HepG2 (cell line): ENCODE data around the gene COMMD7. TPM values are rescaled to one million over a fixed set of nuclear protein-coding genes. Genes with fewer than 3 reads are reported as not detected.

Experiments used
- ATAC-seq: fragments of 200-7000 bp; cut with Tn5 transposase; 3 replicates; pipeline ENCODE4 v1.9.1; 2020; ENCODE audit warnings: mild to moderate bottlenecking, moderate library complexity
- BruUV-seq: library from RNA; stranded (reverse); fragments of 400-500 nt; replicated peaks from 2 replicates; lab custom pipeline; 2021; lab: Mats Ljungman, UMichigan
- CTCF ChIA-PET: fragments of 300-600 bp; formaldehyde crosslinking; extraction: SDS; loops from one replicate; lab custom pipeline; 2021; ENCODE audit warnings: low total read pairs, inconsistent platforms, low intra/inter-chr PET ratio; lab: Yijun Ruan, JAX
- POLR2A ChIA-PET: fragments of 350-600 bp; sonication (Branson Sonifier 250); formaldehyde crosslinking; loops from one replicate; lab custom pipeline; 2020; ENCODE audit warnings: antibody characterized with exemption, inconsistent platforms; lab: Yijun Ruan, JAX
- DNase-seq: peaks from one replicate; pipeline ENCODE4 v3.0.0-alpha.2; 2015; ENCODE audit warnings: low spot score
- FAIRE-seq: peaks from 3 replicates; lab custom pipeline; 2011; peaks lifted over from hg19 to GRCh38; lab: Jason Lieb, UNC
- H2AFZ ChIP-seq: one replicate; pipeline ENCODE4 v1.6.1; 2011; ENCODE audit warnings: low read length, inconsistent platforms
- H3K27ac ChIP-seq: fragments of 300-600 bp; 3 replicates; pipeline ENCODE4 v1.8.0; 2011; ENCODE audit warnings: mixed run types, mild to moderate bottlenecking, mixed read lengths, low read length, inconsistent platforms; ENCODE audit not compliant: insufficient read depth; ENCODE audit errors: extremely low read length
- H3K27me3 ChIP-seq, 2 experiments: fragments of 200-600 bp in 1 of 2; 2 replicates in 1 of 2; 3 replicates in 1 of 2; pipeline versions ENCODE4 v1.6.0 to v1.8.0; 2011; ENCODE audit warnings: low read length in 2 of 2, mild to moderate bottlenecking in 2 of 2, moderate library complexity in 2 of 2, inconsistent platforms in 1 of 2; ENCODE audit not compliant: insufficient read depth in 2 of 2, control insufficient read depth in 1 of 2
- H3K36me3 ChIP-seq, 2 experiments: fragments of 200-600 bp in 1 of 2; replicated peaks in 1 of 2; 2 replicates in 1 of 2; 3 replicates in 1 of 2; pipeline versions ENCODE4 v1.5.1 to v1.8.0; 2011; ENCODE audit warnings: low read length in 2 of 2, inconsistent platforms in 1 of 2; ENCODE audit not compliant: insufficient read depth in 2 of 2, control insufficient read depth in 1 of 2
- H3K4me1 ChIP-seq: 2 replicates; pipeline ENCODE4 v1.5.1; 2012; ENCODE audit warnings: low read length, inconsistent platforms; ENCODE audit not compliant: insufficient read depth
- H3K4me2 ChIP-seq: 2 replicates; pipeline ENCODE4 v1.6.0; 2011; ENCODE audit warnings: low read depth, low read length, inconsistent platforms
- H3K4me3 ChIP-seq, 3 experiments: fragments of 200-600 bp in 1 of 3; sonication (generic), shearing (Covaris generic) in 1 of 3; replicated peaks in 1 of 3; 2 replicates each; pipeline ENCODE4 v1.5.1; 2011 to 2016; ENCODE audit warnings: low read length in 3 of 3, inconsistent platforms in 2 of 3, low read depth in 2 of 3, mild to moderate bottlenecking in 2 of 3, control low read depth in 1 of 3, mixed read lengths in 1 of 3; ENCODE audit not compliant: insufficient read depth in 1 of 3
- H3K79me2 ChIP-seq: one replicate; pipeline ENCODE4 v1.6.1; 2011; ENCODE audit warnings: low read length, inconsistent platforms; ENCODE audit not compliant: insufficient read depth
- H3K9ac ChIP-seq: 2 replicates; pipeline ENCODE4 v1.6.0; 2011; ENCODE audit warnings: mild to moderate bottlenecking, low read depth, low read length, inconsistent platforms; ENCODE audit not compliant: insufficient read depth
- H3K9me3 ChIP-seq: 2 replicates; pipeline ENCODE4 v1.5.1; 2012; ENCODE audit warnings: mild to moderate bottlenecking, low read length
- H4K20me1 ChIP-seq: 2 replicates; pipeline ENCODE4 v1.6.0; 2011; ENCODE audit warnings: inconsistent platforms, mild to moderate bottlenecking, low read length, moderate library complexity; ENCODE audit not compliant: insufficient read depth
- CENPT ChIP-seq: sonication (generic); formaldehyde crosslinking; IDR thresholded peaks from 2 replicates; pipeline ENCODE4 v1.8.0; 2022; ENCODE audit warnings: low read depth, mild to moderate bottlenecking, moderate library complexity, missing genetic modification reagents
- DMAP1 ChIP-seq: IDR thresholded peaks from 2 replicates; pipeline ENCODE4 v1.6.1; 2016
- FOSL2 ChIP-seq: sonication (generic); formaldehyde crosslinking; IDR thresholded peaks from 2 replicates; pipeline ENCODE4 v1.4.0; 2020; ENCODE audit warnings: missing genetic modification reagents
- GTF3A ChIP-seq: sonication (generic); formaldehyde crosslinking; conservative IDR thresholded peaks from 2 replicates; pipeline ENCODE4 v1.4.0; 2020; ENCODE audit warnings: mild to moderate bottlenecking, missing genetic modification reagents
- JARID2 ChIP-seq: sonication (generic); formaldehyde crosslinking; IDR thresholded peaks from 2 replicates; pipeline ENCODE4 v1.8.1; 2023; ENCODE audit warnings: missing genetic modification reagents, inconsistent platforms; ENCODE audit not compliant: insufficient replicate concordance
- MTA1 ChIP-seq: sonication (generic); formaldehyde crosslinking; IDR thresholded peaks from 2 replicates; pipeline ENCODE4 v1.4.0; 2020; ENCODE audit warnings: missing genetic modification reagents, mild to moderate bottlenecking, borderline replicate concordance
- PRDM15 ChIP-seq: sonication (generic); formaldehyde crosslinking; IDR thresholded peaks from 2 replicates; pipeline ENCODE4 v1.4.0; 2020; ENCODE audit warnings: missing genetic modification reagents
- THAP8 ChIP-seq: sonication (generic); formaldehyde crosslinking; IDR thresholded peaks from 2 replicates; pipeline ENCODE4 v1.5.1; 2020; ENCODE audit warnings: missing genetic modification reagents, mild to moderate bottlenecking, borderline replicate concordance
- ZC3H13 ChIP-seq: sonication (generic); formaldehyde crosslinking; IDR thresholded peaks from 2 replicates; pipeline ENCODE4 v1.8.1; 2023; ENCODE audit warnings: mild to moderate bottlenecking, missing genetic modification reagents, moderate library complexity
- ZC3H4 ChIP-seq: sonication (generic); formaldehyde crosslinking; IDR thresholded peaks from 2 replicates; pipeline ENCODE4 v1.4.0; 2020; ENCODE audit warnings: missing genetic modification reagents, borderline replicate concordance
- ZFAT ChIP-seq: sonication (generic); formaldehyde crosslinking; conservative IDR thresholded peaks from 2 replicates; pipeline ENCODE4 v1.8.1; 2023; ENCODE audit warnings: missing genetic modification reagents, inconsistent platforms
- ZNF558 ChIP-seq: sonication (generic); formaldehyde crosslinking; IDR thresholded peaks from 2 replicates; pipeline ENCODE4 v1.9.0; 2022; ENCODE audit warnings: mild to moderate bottlenecking, missing genetic modification reagents, borderline replicate concordance
- ZNF607 ChIP-seq: sonication (generic); formaldehyde crosslinking; IDR thresholded peaks from 2 replicates; pipeline ENCODE4 v1.5.1; 2020; ENCODE audit warnings: missing genetic modification reagents, mild to moderate bottlenecking, borderline replicate concordance
- ZSCAN21 ChIP-seq: sonication (generic); formaldehyde crosslinking; IDR thresholded peaks from 2 replicates; pipeline ENCODE4 v1.8.0; 2022; ENCODE audit warnings: mild to moderate bottlenecking, missing genetic modification reagents, moderate library complexity, borderline replicate concordance
- whole genome bisulfite sequencing: methylation state at CpG from one replicate; pipeline ENCODE4 v1.1.6; 2017; ENCODE audit warnings: low lambda C conversion rate; 5-methylcytosine and 5-hydroxymethylcytosine counted together
- in situ Hi-C: cut with HindIII; loops from 2 replicates; pipeline ENCODE4 v1.10.0; 2017; ENCODE audit warnings: low pct_unique_long_range_greater_than_20kb; ENCODE audit not compliant: extremely low pct_ligation_motif_present
- intact Hi-C: fragments of 100-400 bp; cut with micrococcal nuclease; formaldehyde crosslinking; loops from one replicate; pipeline ENCODE4 v1.10.0; 2022; ENCODE audit not compliant: unreplicated experiment
- polyA plus RNA-seq, 8 experiments: library from polyadenylated mRNA; depleted of rRNA in 3 of 8; stranded (reverse) in 7 of 8; unstranded in 1 of 8; fragments of >200 nt; fragmentation: Illumina TruSeq in 4 of 8; extraction: Trizol in 4 of 8; gene quantifications; 2 replicates each; pipeline versions ENCODE4 v1.2.1 to v1.2.3, GENCODE V29; 2011 to 2016; ENCODE audit warnings: low read depth in 4 of 8, missing spikeins in 1 of 8, mixed read lengths in 1 of 8; ENCODE audit not compliant: insufficient read depth in 1 of 8
- total RNA-seq, 5 experiments: library from RNA; depleted of rRNA; stranded (reverse); fragments of >200 nt; fragmentation: Illumina TruSeq; extraction: Trizol; gene quantifications; 2 replicates each; pipeline ENCODE4 v1.2.3, GENCODE V29; 2016; ENCODE audit warnings: low read depth in 1 of 5
- TF ChIP-seq, protein P1 (sequence below), 2 experiments: sonication (generic) in 1 of 2; formaldehyde crosslinking in 1 of 2; IDR thresholded peaks; 2 replicates each; pipeline versions ENCODE4 v1.4.0 to v1.6.1; 2018 to 2020; ENCODE audit warnings: missing genetic modification reagents in 2 of 2, borderline replicate concordance in 1 of 2, low read depth in 1 of 2, mild to moderate bottlenecking in 1 of 2, missing biosample characterization in 1 of 2

The COMMD7 gene
- total and polyA plus RNA-seq, 2 of the 13 experiments (the other 11 are each of a cell fraction or from before 2014, with no cell fraction given) = 42.1 to 53.3 TPM

GRCh38 chr20:32685541-32686529 is 57.4 kb downstream of the COMMD7 start:
- in situ Hi-C loops = no loop called here
- H4K20me1 ChIP-seq = no peaks in the 10 kb centered on the region
- H3K4me2 ChIP-seq = peak overlapping the region; percentile 80
- H3K9me3 ChIP-seq = no peaks in the 10 kb centered on the region
- peaks cover 60% of the 10 kb centered on the region for H3K4me1 ChIP-seq
- POLR2A ChIA-PET = interaction anchor here (0.6 to 3.5 kb wide), 12 partner anchors 10 to 326 kb away, joined by 3 to 17 read pairs (median 4); partner anchors contain the start of genes C20orf203 and COMMD7
- ATAC-seq (peak; percentile 89), DNase-seq (peak; percentile 100), FAIRE-seq (peak; percentile 97)
- TSS peak; percentile 96 for BruUV-seq
- no peaks in the 10 kb centered on the region for H3K36me3 ChIP-seq
- H3K79me2 ChIP-seq = no peaks in the 10 kb centered on the region
- 11% methylated on average over 17 of the region's 17 CpGs for WGBS
- peak overlapping the region; percentile 6 to 57 (median 34); a peak in 5 of 6 replicates for H3K4me3 ChIP-seq
- H2AFZ ChIP-seq = peak overlapping the region; percentile 42
- peak overlapping the region; percentile 80 for H3K9ac ChIP-seq
- H3K27me3 ChIP-seq = no peaks in the 10 kb centered on the region
- CTCF ChIA-PET = interaction anchor here (2.0 kb wide), 1 partner anchor 12 kb away, joined by 7 read pairs; the partner anchor contains the start of gene C20orf203
- H3K27ac ChIP-seq = peak overlapping the region; percentile 93
- intact Hi-C loops = loop anchor here (1.0 kb wide), 1 partner anchor 23 kb away; no protein-coding TSS in a partner anchor
- peak; percentile 94 for TF ChIP-seq ZSCAN21
- TF ChIP-seq ZC3H4 (CRISPR knock-in tag) = no peak
- no peak for TF ChIP-seq THAP8 (CRISPR knock-in tag)
- peak; percentile 84 for TF ChIP-seq ZFAT (CRISPR knock-in tag)
- TF ChIP-seq ZC3H13 (CRISPR knock-in tag) = no peak; the same call in 1 of the 2 replicates
- no peak for TF ChIP-seq JARID2
- peak; percentile 98 for TF ChIP-seq MTA1 (CRISPR knock-in tag)
- TF ChIP-seq CENPT (CRISPR knock-in tag) = no peak
- TF ChIP-seq GTF3A (CRISPR knock-in tag) = 0 out of 2 replicates have a peak, but pooled peaks have one; percentile 61
- peak; percentile 92 for TF ChIP-seq FOSL2 (CRISPR knock-in tag)
- peak; percentile 90; the same call in 1 of the 2 replicates for TF ChIP-seq ZNF558 (CRISPR knock-in tag)
- TF ChIP-seq, protein P1, sequence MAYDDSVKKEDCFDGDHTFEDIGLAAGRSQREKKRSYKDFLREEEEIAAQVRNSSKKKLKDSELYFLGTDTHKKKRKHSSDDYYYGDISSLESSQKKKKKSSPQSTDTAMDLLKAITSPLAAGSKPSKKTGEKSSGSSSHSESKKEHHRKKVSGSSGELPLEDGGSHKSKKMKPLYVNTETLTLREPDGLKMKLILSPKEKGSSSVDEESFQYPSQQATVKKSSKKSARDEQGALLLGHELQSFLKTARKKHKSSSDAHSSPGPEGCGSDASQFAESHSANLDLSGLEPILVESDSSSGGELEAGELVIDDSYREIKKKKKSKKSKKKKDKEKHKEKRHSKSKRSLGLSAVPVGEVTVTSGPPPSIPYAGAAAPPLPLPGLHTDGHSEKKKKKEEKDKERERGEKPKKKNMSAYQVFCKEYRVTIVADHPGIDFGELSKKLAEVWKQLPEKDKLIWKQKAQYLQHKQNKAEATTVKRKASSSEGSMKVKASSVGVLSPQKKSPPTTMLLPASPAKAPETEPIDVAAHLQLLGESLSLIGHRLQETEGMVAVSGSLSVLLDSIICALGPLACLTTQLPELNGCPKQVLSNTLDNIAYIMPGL (CRISPR knock-in tag; IDR thresholded peaks at IDR 0.05; ENCODE audit: borderline replicate concordance in 1 of 2, low read depth in 1 of 2) = peak; percentile 80 to 83
- peak; percentile 41; the same call in 1 of the 2 replicates for TF ChIP-seq PRDM15
- peak; percentile 53; the same call in 1 of the 2 replicates for TF ChIP-seq ZNF607
- TF ChIP-seq DMAP1 (CRISPR knock-in tag) = peak; percentile 91
